Tibial nerve (tissue), 4 donors: ENCODE data around the gene HDAC2. TPM values are rescaled to one million over a fixed set of nuclear protein-coding genes. Genes with fewer than 3 reads are reported as not detected.

Source experiments
- DNase-seq, 2 donors: peaks; one replicate each; pipeline ENCODE4 v3.0.0-alpha.2; 2019; ENCODE audit warnings: low spot score in 2 of 2
- H3K27ac ChIP-seq, 4 donors: fragments of 200-600 bp; sonication (generic) in 3 of 4; one replicate each; pipeline ENCODE4 v1.5.1; 2017 to 2019; ENCODE audit warnings: mild to moderate bottlenecking in 1 of 4
- H3K27me3 ChIP-seq, 2 donors: fragments of 200-600 bp; sonication (generic) in 1 of 2; one replicate each; pipeline versions ENCODE4 v1.5.1 to v1.6.0; 2017 to 2019
- H3K36me3 ChIP-seq, 3 donors: fragments of 200-600 bp; sonication (generic); one replicate each; pipeline ENCODE4 v1.5.1; 2018 to 2019
- H3K4me1 ChIP-seq, 4 donors: fragments of 200-600 bp; sonication (generic) in 3 of 4; one replicate each; pipeline ENCODE4 v1.5.1; 2017 to 2019
- H3K4me3 ChIP-seq, 4 donors: fragments of 200-600 bp; sonication (generic) in 3 of 4; one replicate each; pipeline ENCODE4 v1.5.1; 2017 to 2019; ENCODE audit warnings: mild to moderate bottlenecking in 1 of 4, moderate library complexity in 1 of 4
- H3K9me3 ChIP-seq, 4 donors: fragments of 200-600 bp; sonication (generic) in 3 of 4; one replicate each; pipeline ENCODE4 v1.5.1; 2017 to 2019
- CTCF ChIP-seq, 5 experiments: fragments of 200-600 bp in 3 of 5; fragments of 450-650 bp in 2 of 5; sonication (generic) in 3 of 5; IDR thresholded peaks; one replicate each; pipeline ENCODE4 v1.5.1; 2016 to 2019; ENCODE audit warnings: antibody characterized with exemption in 5 of 5, mild to moderate bottlenecking in 3 of 5, moderate library complexity in 2 of 5
- EP300 ChIP-seq, 2 donors: sonication (generic); formaldehyde crosslinking; IDR thresholded peaks; one replicate each; pipeline ENCODE4 v1.6.1; 2017; ENCODE audit warnings: antibody characterized with exemption in 2 of 2, mild to moderate bottlenecking in 1 of 2
- POLR2A ChIP-seq, 2 donors: fragments of 450-650 bp; IDR thresholded peaks; one replicate each; pipeline ENCODE4 v1.6.1; 2017; ENCODE audit warnings: antibody characterized with exemption in 2 of 2, mild to moderate bottlenecking in 2 of 2, moderate library complexity in 2 of 2
- WGBS, 2 donors: methylation state at CpG; one replicate each; pipeline ENCODE4 v1.1.5; 2018; 5-methylcytosine and 5-hydroxymethylcytosine counted together
- total RNA-seq, 4 donors: library from RNA; depleted of rRNA; stranded (reverse); fragments of >200 nt; gene quantifications; one replicate each; pipeline ENCODE4 v1.1.0, GENCODE V29; 2016

Gene HDAC2
- total RNA-seq, 4 donors from 2014 or later, result 39.9 to 60.2 (median 47.1) TPM

GRCh38 chr6:114009192-114009591, 38.2 kb upstream of the HDAC2 start:
- no peak overlapping the region for H3K27ac ChIP-seq
- no peaks in the 10 kb centered on the region for H3K9me3 ChIP-seq
- no peaks in the 10 kb centered on the region for H3K27me3 ChIP-seq
- no peak overlapping the region for H3K4me3 ChIP-seq
- DNase-seq, result no peak
- H3K36me3 ChIP-seq, result no peaks in the 10 kb centered on the region
- WGBS, 2 donors, result 50 to 51% methylated on average over 2 of the region's 2 CpGs
- peaks cover 0 to 10% (median 5%) of the 10 kb centered on the region in 4 donors for H3K4me1 ChIP-seq
- TF ChIP-seq CTCF (IDR thresholded peaks at IDR 0.05) (no peak), EP300 (IDR thresholded peaks at IDR 0.05) (no peak), POLR2A (IDR thresholded peaks at IDR 0.05) (no peak)

GRCh38 chr6:114008331-114008730, 37.4 kb upstream of the HDAC2 start:
- no peak overlapping the region for H3K27ac ChIP-seq
- H3K36me3 ChIP-seq, result no peaks in the 10 kb centered on the region
- DNase-seq, result no peak
- WGBS, 2 donors, result 50 to 60% methylated on average over 4 of the region's 4 CpGs
- TF ChIP-seq EP300 (IDR thresholded peaks at IDR 0.05), result no peak
- no peak for TF ChIP-seq CTCF (IDR thresholded peaks at IDR 0.05)
- no peak for TF ChIP-seq POLR2A (IDR thresholded peaks at IDR 0.05)
- peak overlapping the region in 1 of 4 donors; percentile 16 for H3K4me3 ChIP-seq
- no peaks in the 10 kb centered on the region for H3K27me3 ChIP-seq
- peaks cover 0 to 10% (median 4%) of the 10 kb centered on the region in 4 donors for H3K4me1 ChIP-seq
- no peaks in the 10 kb centered on the region for H3K9me3 ChIP-seq

GRCh38 chr6:114007516-114007915, 36.6 kb upstream of the HDAC2 start:
- Histone ChIP-seq H3K4me3 (no peak overlapping the region), H3K36me3 (no peaks in the 10 kb centered on the region), H3K27me3 (no peaks in the 10 kb centered on the region), H3K9me3 (no peaks in the 10 kb centered on the region), H3K4me1 (peaks cover 0 to 10% (median 4%) of the 10 kb centered on the region in 4 donors), H3K27ac (no peak overlapping the region)
- no peak for TF ChIP-seq POLR2A (IDR thresholded peaks at IDR 0.05)
- TF ChIP-seq EP300 (IDR thresholded peaks at IDR 0.05), result no peak
- no peak for TF ChIP-seq CTCF (IDR thresholded peaks at IDR 0.05)
- WGBS, 2 donors, result 94 to 98% methylated on average over 2 of the region's 2 CpGs
- no peak for DNase-seq

- Histone ChIP-seq H3K4me3 (no peak overlapping the region), H3K36me3 (no peaks in the 10 kb centered on the region), H3K27me3 (no peaks in the 10 kb centered on the region), H3K27ac (no peak overlapping the region), H3K9me3 (no peaks in the 10 kb centered on the region), H3K4me1 (peaks cover 0 to 13% (median 0%) of the 10 kb centered on the region in 4 donors)
- no peak for DNase-seq
- no peak for TF ChIP-seq EP300 (IDR thresholded peaks at IDR 0.05)
- TF ChIP-seq CTCF (IDR thresholded peaks at IDR 0.05), result no peak
- TF ChIP-seq POLR2A (IDR thresholded peaks at IDR 0.05), result no peak
Measured at GRCh38 chr6:114001354-114001753, 30.4 kb upstream of the HDAC2 start.

GRCh38 chr6:114000069-114000468, 29.1 kb upstream of the HDAC2 start:
- H3K27ac ChIP-seq, result no peak overlapping the region
- H3K27me3 ChIP-seq, result no peaks in the 10 kb centered on the region
- no peaks in the 10 kb centered on the region for H3K36me3 ChIP-seq
- DNase-seq, result no peak
- WGBS, 2 donors, result 73 to 83% methylated on average over 2 of the region's 2 CpGs
- peaks cover 0 to 25% (median 4%) of the 10 kb centered on the region in 4 donors for H3K4me1 ChIP-seq
- H3K9me3 ChIP-seq, result no peaks in the 10 kb centered on the region
- H3K4me3 ChIP-seq, result no peak overlapping the region
- TF ChIP-seq EP300 (IDR thresholded peaks at IDR 0.05), result no peak
- no peak for TF ChIP-seq CTCF (IDR thresholded peaks at IDR 0.05)
- TF ChIP-seq POLR2A (IDR thresholded peaks at IDR 0.05), result no peak
